AG10803 (cell line): Measurements from ENCODE around the gene SUCLG2.

Experiments used
- DNase-seq: peaks from one replicate; pipeline ENCODE4 v3.0.0; 2010; ENCODE audit warnings: low read depth
- H3K4me3 ChIP-seq: 2 replicates; pipeline ENCODE4 v1.5.1; 2011; ENCODE audit warnings: mild to moderate bottlenecking, low read length, control low read depth
- TF ChIP-seq, protein P1 (sequence below): conservative IDR thresholded peaks from 2 replicates; pipeline ENCODE4 v1.5.1; 2011; ENCODE audit warnings: mild to moderate bottlenecking, low read length, control low read depth, inconsistent platforms

Gene SUCLG2, protein sequence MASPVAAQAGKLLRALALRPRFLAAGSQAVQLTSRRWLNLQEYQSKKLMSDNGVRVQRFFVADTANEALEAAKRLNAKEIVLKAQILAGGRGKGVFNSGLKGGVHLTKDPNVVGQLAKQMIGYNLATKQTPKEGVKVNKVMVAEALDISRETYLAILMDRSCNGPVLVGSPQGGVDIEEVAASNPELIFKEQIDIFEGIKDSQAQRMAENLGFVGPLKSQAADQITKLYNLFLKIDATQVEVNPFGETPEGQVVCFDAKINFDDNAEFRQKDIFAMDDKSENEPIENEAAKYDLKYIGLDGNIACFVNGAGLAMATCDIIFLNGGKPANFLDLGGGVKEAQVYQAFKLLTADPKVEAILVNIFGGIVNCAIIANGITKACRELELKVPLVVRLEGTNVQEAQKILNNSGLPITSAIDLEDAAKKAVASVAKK

DNA sequence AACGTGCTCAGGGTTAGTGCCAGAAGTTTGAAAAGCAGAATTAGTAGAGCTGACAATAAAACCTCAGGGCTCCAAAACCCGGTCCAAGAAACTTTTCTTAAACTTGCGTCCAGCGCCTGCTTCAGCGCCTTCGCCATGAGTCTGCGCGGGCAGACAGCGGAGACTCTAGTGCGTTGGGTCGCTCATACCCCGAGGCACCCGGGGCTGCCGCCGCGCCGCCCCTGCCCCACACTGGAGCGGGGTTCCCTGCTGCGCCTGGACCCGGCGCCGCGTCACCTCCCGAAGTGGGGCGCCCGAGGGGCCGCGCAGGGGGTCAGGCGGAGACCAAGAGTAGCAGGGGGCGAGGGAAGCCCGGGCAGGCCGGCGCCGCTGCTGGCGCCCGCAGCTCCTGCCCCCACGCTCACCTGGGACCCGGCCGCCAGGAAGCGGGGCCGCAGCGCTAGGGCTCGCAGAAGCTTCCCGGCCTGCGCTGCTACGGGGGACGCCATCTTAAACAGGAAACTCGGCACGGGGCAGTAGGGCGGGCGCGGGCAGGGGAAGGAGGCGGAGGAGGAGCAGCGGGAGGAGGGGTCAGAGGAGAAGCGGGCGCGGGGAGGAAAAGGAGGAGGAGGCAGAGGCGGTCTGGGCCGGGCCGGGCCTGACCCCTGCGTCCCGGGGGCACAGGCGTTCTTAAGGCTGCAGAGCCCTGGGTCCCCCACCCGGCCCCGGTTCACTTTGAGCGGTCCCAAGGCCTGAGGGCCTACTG lies at the start of gene SUCLG2:
TSS of gene SUCLG2 (minus strand) at position 514 of the 745 bp plus-strand sequence. CDS start at position 488, 26 bp downstream.
- TF ChIP-seq, protein P1, sequence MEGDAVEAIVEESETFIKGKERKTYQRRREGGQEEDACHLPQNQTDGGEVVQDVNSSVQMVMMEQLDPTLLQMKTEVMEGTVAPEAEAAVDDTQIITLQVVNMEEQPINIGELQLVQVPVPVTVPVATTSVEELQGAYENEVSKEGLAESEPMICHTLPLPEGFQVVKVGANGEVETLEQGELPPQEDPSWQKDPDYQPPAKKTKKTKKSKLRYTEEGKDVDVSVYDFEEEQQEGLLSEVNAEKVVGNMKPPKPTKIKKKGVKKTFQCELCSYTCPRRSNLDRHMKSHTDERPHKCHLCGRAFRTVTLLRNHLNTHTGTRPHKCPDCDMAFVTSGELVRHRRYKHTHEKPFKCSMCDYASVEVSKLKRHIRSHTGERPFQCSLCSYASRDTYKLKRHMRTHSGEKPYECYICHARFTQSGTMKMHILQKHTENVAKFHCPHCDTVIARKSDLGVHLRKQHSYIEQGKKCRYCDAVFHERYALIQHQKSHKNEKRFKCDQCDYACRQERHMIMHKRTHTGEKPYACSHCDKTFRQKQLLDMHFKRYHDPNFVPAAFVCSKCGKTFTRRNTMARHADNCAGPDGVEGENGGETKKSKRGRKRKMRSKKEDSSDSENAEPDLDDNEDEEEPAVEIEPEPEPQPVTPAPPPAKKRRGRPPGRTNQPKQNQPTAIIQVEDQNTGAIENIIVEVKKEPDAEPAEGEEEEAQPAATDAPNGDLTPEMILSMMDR: no peak
- H3K4me3 ChIP-seq: peak within 1 kb of the TSS; percentile 81
- peak; percentile 87 for DNase-seq

DNA sequence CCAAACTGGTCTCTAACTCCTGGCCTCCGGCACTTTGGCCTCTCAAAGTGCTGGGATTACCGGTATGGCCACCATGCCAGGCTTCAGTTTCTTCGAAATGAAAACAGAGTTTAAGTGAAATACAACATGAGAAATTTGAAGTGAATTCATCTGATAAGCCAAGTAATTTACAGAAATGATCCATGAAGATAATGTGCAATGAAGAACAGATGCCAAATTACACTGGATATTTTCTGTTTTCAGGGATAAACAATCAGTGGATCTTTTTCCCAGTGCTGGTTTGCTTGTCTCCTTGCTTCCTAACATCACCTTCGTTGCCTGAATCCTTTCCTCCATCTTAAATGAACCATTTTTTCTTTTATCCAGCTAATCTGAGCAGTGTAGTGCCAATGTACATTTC lies 46.2 kb upstream of the SUCLG2 start:
- H3K4me3 ChIP-seq: no peak overlapping the region
- no peak for DNase-seq
- TF ChIP-seq, protein P1: no peak

DNA sequence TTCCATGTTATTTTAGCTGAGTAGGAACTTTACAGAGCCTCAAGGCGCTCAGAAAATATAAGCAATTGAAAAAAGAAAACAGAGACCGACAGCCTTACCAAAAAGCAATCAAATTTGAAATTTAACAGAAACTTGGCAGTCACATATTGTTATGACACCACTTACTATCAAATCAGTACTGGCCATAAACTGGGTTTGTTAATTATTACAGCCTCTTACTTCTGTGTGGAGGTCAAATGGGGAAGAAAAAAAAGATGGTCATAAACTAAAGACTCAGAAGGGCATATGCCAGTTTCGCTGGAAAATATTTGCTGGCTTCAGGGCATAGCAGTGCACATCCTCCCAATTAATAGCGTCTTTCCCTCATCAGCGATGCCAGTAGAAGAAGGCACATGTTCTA lies 45.5 kb upstream of the SUCLG2 start:
- TF ChIP-seq, protein P1: no peak
- no peak for DNase-seq
- H3K4me3 ChIP-seq: no peak overlapping the region

GRCh38 chr3:67692621-67693020 lies 38.2 kb upstream of the SUCLG2 start:
- H3K4me3 ChIP-seq: no peak overlapping the region
- DNase-seq: no peak
- TF ChIP-seq, protein P1: no peak

DNA sequence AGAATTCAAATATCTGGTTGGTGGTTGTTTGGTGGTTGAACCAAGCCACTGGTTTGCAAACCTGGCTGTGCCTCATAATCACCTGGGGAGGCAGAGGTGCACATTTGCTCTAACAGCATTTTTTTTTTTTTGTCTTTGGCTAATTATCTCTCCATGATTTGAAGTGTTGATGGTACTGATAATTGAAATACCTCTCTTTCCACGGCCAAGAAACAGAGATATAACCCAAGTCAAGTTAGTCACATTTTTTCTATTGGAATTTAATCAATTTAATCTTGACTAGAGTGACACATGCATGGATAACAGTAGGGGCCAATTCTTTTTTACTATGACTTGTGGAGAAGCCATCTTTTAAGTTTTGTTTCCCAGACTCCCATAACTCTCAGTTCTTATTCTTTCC lies 37.5 kb upstream of the SUCLG2 start:
- no peak overlapping the region for H3K4me3 ChIP-seq
- DNase-seq: no peak
- TF ChIP-seq, protein P1: no peak

- H3K4me3 ChIP-seq: no peak overlapping the region
- no peak for DNase-seq
- TF ChIP-seq, protein P1: no peak
These were observed 36.8 kb upstream of the SUCLG2 start for GRCh38 chr3:67691207-67691606.
